NCI-H2196 treated with DMSO at 0.1 percent for 48 hours (cell line): ENCODE measurements around the gene CDCA3.

Experiments
- DNase-seq: peaks from one replicate; lab custom pipeline; 2025; ENCODE audit not compliant: unreplicated experiment; lab: John Stamatoyannopoulos, UW

CDCA3 gene

DNA sequence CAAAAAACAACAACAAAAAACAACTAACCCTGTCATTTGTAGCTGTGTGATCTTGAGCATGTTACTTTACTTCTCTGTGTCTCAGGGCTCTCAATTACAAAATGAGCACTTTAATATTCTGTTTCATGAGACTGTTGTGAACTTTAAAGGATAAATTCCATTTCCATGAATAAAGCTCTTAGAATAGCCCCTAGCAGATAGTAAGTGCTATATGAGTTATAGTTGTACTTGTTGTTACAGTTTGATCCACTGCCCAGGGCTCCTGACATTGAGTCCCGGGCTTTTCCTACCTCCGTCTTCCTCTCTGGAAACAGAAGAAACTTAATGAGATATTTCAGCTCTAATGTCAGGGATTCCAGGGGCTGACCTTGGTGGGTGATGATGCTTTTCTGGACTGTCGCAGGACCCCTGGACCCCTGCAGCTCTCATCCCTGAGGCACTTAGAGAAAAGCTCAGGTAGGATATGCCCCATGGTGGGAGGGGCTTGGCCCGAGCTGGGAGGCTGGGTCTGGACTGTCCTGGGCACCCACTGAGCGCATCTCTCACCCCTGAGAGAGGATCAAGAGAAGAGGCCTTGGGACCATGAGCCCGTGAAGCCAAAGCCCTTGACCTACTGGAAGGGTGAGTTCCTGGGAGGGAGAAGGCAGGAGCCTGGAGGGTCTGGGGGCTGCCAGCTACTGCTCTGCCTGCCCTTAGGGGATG is 17.7 kb downstream of the CDCA3 start:
- no peak for DNase-seq

DNA sequence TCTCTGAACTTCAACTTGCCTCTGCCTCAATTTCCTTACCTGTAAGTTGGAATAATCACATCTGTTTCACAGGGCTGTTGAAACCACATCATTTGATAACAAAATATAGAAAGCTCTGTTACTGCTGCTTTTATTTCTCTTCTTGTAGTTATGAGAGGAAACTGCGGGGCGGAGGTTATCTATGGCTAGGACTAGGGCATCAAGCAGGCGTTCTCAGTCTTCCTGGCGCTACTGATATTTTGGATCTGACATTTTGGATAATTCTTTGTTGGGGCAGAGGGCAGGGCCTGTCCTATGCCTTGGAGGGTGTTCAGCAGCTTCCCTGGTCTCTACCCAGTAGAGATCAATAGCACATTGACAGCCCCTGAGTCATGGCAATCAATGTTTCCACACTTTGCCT is 19.0 kb downstream of the CDCA3 start:
- DNase-seq, result no peak

GRCh38 chr12:6831450-6831995 is 19.6 kb downstream of the CDCA3 start:
- DNase-seq, result no peak

GRCh38 chr12:6830999-6831398 is 20.1 kb downstream of the CDCA3 start:
- DNase-seq, result no peak

- DNase-seq, result no peak
Observed at GRCh38 chr12:6830286-6830890, 20.7 kb downstream of the CDCA3 start.

- DNase-seq, result no peak
Observed at GRCh38 chr12:6829536-6830220, 21.4 kb downstream of the CDCA3 start.

DNA sequence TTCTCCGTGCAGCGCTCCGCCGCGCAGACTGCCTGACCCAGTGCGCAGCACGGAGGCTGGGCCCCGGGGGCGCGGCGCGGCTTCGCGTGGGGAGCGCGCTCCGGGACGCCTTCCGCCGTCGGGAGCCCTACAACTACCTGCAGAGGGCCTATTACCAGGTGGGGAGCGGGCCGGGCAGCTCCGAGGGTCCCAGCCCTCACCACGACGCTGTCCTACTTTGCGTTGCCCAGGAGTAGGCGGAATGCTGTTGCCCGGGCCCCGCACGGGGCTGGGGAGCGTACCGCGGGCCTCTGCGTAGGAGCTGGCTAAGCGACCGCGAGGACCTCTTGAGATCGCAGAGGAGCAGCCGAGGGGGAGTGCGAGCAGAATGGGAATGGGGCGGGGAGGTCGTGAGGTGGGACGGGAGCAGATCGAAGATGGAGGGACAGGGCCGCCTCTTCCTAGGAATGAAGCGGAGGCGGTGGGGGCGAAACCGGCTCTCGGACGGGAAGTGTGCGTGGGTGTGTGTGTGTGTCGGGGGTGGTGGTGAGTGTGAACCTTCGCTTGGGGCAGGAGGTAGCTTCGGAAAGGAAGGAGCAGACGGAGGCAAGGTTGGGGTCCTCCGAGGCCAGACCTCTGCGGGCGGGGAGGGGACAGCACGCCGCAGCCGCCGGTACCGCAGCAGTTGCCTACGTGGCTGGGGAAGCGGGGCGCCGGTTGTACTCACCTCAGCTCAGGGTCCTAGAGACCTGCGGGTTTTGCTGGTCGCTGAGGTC is 22.1 kb downstream of the CDCA3 start:
- no peak for DNase-seq

DNA sequence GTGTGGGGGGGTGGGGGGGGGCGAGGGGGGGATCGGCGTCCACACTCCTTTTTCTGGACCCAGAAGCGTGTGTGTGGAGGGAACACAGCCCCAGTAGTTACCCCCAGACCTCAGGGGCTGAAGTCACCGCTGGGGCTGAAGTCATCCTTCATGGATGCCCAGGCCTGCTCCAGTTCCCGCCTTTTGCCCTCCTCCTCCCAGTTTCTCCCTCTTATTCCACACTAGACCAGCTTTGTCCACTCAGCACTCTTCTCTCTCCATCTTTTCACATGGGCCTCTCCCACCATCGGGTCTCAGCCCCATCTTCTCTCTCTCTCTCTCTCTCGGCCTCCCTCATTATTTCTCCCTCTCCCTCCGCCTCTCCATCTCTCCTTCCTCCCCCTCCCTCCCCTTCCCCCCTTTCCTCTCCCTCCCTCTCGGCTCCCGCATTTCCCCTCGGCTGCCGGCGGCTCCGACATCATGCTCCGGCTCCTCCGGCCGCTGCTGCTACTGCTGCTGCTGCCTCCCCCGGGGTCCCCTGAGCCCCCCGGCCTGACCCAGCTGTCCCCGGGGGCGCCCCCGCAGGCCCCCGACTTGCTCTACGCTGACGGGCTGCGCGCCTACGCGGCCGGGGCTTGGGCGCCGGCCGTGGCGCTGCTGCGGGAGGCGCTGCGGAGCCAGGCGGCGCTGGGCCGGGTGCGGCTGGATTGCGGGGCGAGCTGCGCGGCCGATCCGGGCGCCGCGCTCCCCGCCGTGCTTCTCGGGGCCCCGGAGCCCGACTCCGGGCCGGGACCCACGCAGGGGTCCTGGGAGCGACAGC is 22.9 kb downstream of the CDCA3 start, which contains the start of gene P3H3:
Gene P3H3, plus strand, starts transcription at position 426 of the 799 bp plus-strand sequence. Its CDS starts 34 bp downstream, at position 460.
- no peak for DNase-seq

- DNase-seq, result peak; percentile 25
Observed at GRCh38 chr12:6827437-6827911, 23.6 kb downstream of the CDCA3 start.

- DNase-seq, result no peak
Observed at GRCh38 chr12:6826734-6827436, 24.2 kb downstream of the CDCA3 start.

- no peak for DNase-seq
Observed at GRCh38 chr12:6826125-6826733, 24.9 kb downstream of the CDCA3 start.

GRCh38 chr12:6825398-6826124 is 25.5 kb downstream of the CDCA3 start:
- DNase-seq, result peak; percentile 35

GRCh38 chr12:6824901-6825381 is 26.1 kb downstream of the CDCA3 start:
- no peak for DNase-seq

DNA sequence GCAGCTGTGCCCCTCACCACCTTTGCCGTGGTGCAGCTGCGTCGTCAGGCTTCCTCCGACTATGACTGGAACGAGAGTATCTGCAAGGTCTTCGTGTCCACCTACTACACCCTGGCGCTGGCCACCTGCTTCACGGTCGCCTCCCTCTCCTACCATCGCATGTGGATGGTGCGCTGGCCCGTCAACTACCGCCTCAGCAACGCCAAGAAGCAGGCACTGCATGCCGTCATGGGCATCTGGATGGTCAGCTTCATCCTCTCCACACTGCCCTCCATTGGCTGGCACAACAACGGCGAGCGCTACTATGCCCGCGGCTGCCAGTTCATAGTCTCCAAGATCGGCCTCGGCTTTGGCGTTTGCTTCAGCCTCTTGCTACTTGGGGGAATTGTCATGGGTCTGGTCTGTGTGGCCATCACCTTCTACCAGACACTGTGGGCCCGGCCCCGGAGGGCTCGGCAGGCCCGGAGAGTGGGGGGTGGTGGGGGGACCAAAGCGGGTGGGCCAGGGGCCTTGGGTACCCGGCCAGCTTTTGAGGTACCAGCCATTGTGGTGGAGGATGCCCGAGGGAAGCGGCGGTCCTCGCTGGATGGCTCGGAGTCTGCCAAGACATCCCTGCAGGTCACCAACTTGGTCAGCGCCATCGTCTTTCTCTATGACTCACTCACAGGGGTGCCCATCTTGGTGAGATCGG is 26.9 kb downstream of the CDCA3 start:
- no peak for DNase-seq

DNA sequence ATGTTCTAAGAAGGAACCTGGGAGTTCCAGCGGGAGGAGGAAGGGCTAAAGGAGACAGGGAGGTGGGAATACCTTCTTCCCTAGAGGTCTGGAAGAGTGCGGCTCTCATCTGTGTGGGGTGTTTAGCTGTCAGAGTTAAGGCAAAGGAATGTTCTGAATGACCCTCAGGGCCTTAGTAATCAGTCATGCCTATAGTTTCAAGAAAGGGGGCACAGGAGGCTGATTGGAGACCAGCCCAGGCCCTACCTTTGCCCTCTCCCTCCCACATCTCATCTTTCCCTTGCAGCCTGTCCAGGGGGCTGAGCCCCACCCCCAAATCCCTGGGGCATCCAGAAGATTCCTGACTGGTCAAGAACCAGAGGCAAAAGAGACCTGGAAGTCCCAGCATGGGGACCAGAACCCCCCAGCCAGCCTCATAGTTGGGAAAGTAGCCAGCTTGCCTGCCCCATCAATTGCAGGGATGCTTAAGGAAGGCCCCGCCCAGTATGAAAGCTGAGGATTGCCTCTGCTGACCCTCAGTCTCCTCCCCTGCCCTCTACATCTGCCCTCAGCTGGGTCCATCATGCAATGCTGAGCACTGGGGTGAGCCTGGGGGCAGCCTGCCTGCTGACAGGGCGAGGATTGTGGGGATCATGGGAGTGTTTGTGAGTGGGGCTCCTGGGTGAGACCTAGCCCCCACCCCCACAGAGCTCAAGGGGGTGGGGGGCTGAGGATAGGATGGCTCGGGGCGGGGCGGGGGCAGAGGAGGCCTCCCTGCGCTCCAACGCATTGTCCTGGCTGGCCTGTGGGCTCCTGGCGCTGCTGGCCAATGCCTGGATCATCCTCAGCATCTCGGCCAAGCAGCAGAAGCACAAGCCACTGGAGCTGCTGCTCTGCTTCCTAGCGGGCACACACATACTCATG is 27.7 kb downstream of the CDCA3 start:
- no peak for DNase-seq

DNA sequence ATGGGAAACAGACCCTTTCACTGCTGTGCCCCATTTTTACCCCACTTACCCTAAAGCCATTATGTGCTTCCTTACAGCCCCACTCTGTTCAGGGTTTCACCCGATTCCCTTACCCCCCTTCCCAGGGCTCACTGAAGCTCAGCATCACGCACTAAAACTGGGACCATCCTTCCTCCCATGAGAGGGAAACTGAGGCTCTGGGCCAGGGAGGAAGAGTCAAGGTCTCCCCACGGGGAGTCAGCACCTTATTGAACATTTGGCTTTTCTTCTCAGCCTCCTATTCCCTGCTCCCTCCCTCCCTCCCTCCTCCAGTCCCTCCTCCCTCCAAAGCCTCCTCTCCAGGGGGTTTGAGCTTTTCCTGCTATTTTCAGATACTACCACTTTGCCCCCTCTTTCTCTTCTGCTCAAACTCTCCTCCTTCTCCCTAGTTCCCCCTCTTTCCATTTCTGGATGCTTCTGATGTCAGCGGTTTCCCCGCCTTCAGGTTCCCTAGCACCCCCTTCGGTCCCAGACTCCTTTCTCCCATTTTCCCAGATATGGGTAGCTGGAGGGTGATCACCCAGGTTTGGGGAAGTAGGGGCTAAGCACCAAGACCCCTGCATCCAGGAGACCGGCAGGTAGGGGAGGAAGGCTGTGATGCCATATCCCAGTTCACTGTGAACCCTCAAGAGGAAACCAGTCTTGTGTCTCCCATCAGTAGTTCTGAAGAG is 28.5 kb downstream of the CDCA3 start:
- no peak for DNase-seq
